ENCODE data around the gene SASH1. TPM values are rescaled to one million over a fixed set of nuclear protein-coding genes. Genes with fewer than 3 reads are reported as not detected.
A peak's percentile ranks its signal among the peaks of the same experiment; 100 is the strongest.

Gene SASH1
- total RNA-seq, 6 donors from 2014 or later: 59.3 to 131 (median 79.2) TPM

DNA sequence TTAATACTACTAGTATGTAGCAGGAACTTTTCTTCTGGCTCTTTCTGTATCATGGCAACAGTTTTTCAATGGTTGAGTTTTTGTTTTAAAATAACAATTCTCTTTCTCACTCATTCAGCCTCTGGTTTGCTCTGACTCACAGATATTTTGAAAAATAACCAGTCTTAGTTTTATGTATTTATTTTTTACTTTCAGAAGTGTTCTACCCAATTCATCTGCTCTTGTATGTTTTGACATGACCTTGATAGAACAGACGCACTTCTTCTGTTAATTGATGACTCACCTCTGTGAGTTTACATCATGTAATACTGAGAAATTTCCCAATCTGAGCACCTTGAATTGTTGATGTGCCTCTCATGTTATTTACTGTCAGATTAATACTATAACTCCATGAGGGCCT lies 178.9 kb downstream of the SASH1 start:
- H3K9me3 ChIP-seq: no peaks in the 10 kb centered on the region
- H3K27me3 ChIP-seq: no peaks in the 10 kb centered on the region
- H3K4me1 ChIP-seq: peaks cover 0 to 3% (median 0%) of the 10 kb centered on the region in 4 donors
- DNase-seq (no peak), ATAC-seq (ENCODE audit: low FRiP score in 2 of 2) (no peak)
- no peak for TF ChIP-seq POLR2A (IDR thresholded peaks at IDR 0.05)
- no peak for TF ChIP-seq POLR2AphosphoS5 (IDR thresholded peaks at IDR 0.05)
- no peak for TF ChIP-seq EP300 (IDR thresholded peaks at IDR 0.05)
- TF ChIP-seq, protein P1, sequence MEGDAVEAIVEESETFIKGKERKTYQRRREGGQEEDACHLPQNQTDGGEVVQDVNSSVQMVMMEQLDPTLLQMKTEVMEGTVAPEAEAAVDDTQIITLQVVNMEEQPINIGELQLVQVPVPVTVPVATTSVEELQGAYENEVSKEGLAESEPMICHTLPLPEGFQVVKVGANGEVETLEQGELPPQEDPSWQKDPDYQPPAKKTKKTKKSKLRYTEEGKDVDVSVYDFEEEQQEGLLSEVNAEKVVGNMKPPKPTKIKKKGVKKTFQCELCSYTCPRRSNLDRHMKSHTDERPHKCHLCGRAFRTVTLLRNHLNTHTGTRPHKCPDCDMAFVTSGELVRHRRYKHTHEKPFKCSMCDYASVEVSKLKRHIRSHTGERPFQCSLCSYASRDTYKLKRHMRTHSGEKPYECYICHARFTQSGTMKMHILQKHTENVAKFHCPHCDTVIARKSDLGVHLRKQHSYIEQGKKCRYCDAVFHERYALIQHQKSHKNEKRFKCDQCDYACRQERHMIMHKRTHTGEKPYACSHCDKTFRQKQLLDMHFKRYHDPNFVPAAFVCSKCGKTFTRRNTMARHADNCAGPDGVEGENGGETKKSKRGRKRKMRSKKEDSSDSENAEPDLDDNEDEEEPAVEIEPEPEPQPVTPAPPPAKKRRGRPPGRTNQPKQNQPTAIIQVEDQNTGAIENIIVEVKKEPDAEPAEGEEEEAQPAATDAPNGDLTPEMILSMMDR (IDR thresholded peaks at IDR 0.05): no peak
- WGBS, 2 donors: 33 to 39% methylated on average over 1 of the region's 1 CpG
- H3K36me3 ChIP-seq: peaks cover 0 to 85% (median 33%) of the 10 kb centered on the region in 4 donors
- no peak overlapping the region for H3K4me3 ChIP-seq
- H3K27ac ChIP-seq: peak overlapping the region in 3 of 4 donors; percentile 22 to 59 (median 25)

DNA sequence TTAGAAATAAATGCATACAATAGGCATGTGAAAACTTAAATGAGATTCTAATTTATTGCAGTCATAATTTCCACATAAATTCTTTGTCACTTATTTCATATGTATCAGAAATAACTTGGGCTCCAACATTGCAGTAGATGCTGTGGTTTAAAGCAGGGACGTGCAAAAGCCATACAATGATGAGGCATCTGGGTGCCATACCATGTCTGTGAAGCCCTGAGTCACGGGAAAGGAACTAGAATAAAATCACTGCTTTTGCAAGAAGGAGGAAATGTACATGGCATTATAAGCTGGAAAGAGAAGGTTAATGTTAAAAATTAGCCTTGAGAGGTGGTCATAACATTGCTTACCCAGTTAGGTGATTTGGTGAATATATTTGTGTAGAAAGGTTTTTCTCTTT lies 180.4 kb downstream of the SASH1 start:
- 83 to 87% methylated on average over 2 of the region's 2 CpGs for WGBS, 2 donors
- no peak for DNase-seq
- no peak overlapping the region for H3K27ac ChIP-seq
- no peak for ATAC-seq (ENCODE audit: low FRiP score in 2 of 2)
- no peak for TF ChIP-seq POLR2A (IDR thresholded peaks at IDR 0.05)
- no peak for TF ChIP-seq EP300 (IDR thresholded peaks at IDR 0.05)
- TF ChIP-seq POLR2AphosphoS5 (IDR thresholded peaks at IDR 0.05): no peak
- TF ChIP-seq, protein P1 (IDR thresholded peaks at IDR 0.05): no peak
- peaks cover 0 to 3% (median 0%) of the 10 kb centered on the region in 4 donors for H3K4me1 ChIP-seq
- no peak overlapping the region for H3K4me3 ChIP-seq
- H3K36me3 ChIP-seq: peaks cover 0 to 85% (median 35%) of the 10 kb centered on the region in 4 donors
- no peaks in the 10 kb centered on the region for H3K27me3 ChIP-seq
- no peaks in the 10 kb centered on the region for H3K9me3 ChIP-seq

DNA sequence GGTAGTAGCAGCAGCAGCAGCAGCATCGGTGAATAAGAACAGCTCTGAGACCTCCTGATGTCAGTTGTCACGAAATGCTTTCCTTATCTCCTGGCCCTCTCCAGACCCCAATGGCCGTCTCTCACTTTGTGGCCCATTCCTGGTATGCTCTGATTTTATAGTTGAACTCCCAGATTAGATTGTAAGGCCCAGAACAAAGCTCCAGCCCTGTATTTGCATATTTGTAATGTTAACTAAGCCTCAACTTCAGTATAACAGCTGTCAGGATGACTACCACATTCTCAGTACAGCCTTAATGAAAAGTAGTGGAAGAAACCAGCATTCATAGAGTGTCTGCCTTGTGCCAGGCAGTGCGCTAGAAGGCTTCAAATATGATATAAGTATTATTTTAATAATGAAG lies 180.9 kb downstream of the SASH1 start:
- Histone ChIP-seq H3K27me3 (no peaks in the 10 kb centered on the region), H3K9me3 (no peaks in the 10 kb centered on the region), H3K27ac (no peak overlapping the region), H3K4me1 (peaks cover 0 to 3% (median 0%) of the 10 kb centered on the region in 4 donors), H3K4me3 (no peak overlapping the region), H3K36me3 (peaks cover 0 to 86% (median 37%) of the 10 kb centered on the region in 4 donors)
- TF ChIP-seq POLR2AphosphoS5 (IDR thresholded peaks at IDR 0.05): no peak
- no peak for TF ChIP-seq POLR2A (IDR thresholded peaks at IDR 0.05)
- TF ChIP-seq, protein P1 (IDR thresholded peaks at IDR 0.05): no peak
- TF ChIP-seq EP300 (IDR thresholded peaks at IDR 0.05): no peak
- WGBS, 2 donors: 77 to 90% methylated on average over 4 of the region's 4 CpGs
- DNase-seq: no peak
- ATAC-seq (ENCODE audit: low FRiP score in 2 of 2): no peak

GRCh38 chr6:148524471-148524882 lies 181.8 kb downstream of the SASH1 start:
- H3K4me1 ChIP-seq: peaks cover 0 to 5% (median 0%) of the 10 kb centered on the region in 4 donors
- 54 to 56% methylated on average over 7 of the region's 7 CpGs for WGBS, 2 donors
- peak in 1 of 2 donors; percentile 61 for ATAC-seq (ENCODE audit: low FRiP score in 2 of 2)
- TF ChIP-seq, protein P1 (IDR thresholded peaks at IDR 0.05): no peak
- TF ChIP-seq POLR2A (IDR thresholded peaks at IDR 0.05) (no peak), POLR2AphosphoS5 (IDR thresholded peaks at IDR 0.05) (no peak), EP300 (IDR thresholded peaks at IDR 0.05) (no peak)
- H3K27ac ChIP-seq: peak overlapping the region; percentile 31 to 74 (median 52)
- no peaks in the 10 kb centered on the region for H3K27me3 ChIP-seq
- no peak overlapping the region for H3K4me3 ChIP-seq
- DNase-seq: no peak
- no peaks in the 10 kb centered on the region for H3K9me3 ChIP-seq
- peaks cover 0 to 86% (median 41%) of the 10 kb centered on the region in 4 donors for H3K36me3 ChIP-seq

DNA sequence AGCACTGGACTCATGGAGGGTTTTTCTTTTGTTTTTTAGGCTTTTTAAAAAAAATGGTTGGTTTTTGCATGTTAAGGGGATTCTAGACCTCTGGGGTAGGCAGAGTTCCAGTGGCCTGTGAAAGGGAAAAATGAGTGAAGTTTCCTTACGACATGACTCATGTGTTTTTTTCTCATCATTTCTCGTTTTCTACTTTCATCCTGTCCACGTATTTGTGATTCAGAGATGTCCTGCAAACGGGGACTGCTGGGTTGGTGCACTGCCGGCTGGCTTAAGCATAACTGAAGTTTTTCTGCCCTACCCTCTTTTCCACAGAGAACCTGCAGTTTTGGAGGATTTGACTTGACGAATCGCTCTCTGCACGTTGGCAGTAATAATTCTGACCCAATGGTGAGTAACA lies 182.3 kb downstream of the SASH1 start:
- ATAC-seq (ENCODE audit: low FRiP score in 2 of 2): peak in 1 of 2 donors; percentile 58
- H3K4me3 ChIP-seq: no peak overlapping the region
- 80 to 82% methylated on average over 8 of the region's 8 CpGs for WGBS, 2 donors

More for the DNA sequence above, 182.3 kb downstream of the SASH1 start:
- Histone ChIP-seq H3K9me3 (no peaks in the 10 kb centered on the region), H3K36me3 (peaks cover 0 to 83% (median 36%) of the 10 kb centered on the region in 4 donors), H3K27me3 (no peaks in the 10 kb centered on the region), H3K27ac (peak overlapping the region; percentile 31 to 74 (median 52)), H3K4me1 (peaks cover 0 to 8% (median under 1%) of the 10 kb centered on the region in 4 donors)
- TF ChIP-seq POLR2A (IDR thresholded peaks at IDR 0.05) (no peak), POLR2AphosphoS5 (IDR thresholded peaks at IDR 0.05) (no peak), EP300 (IDR thresholded peaks at IDR 0.05) (no peak)
- TF ChIP-seq, protein P1 (IDR thresholded peaks at IDR 0.05): no peak
- no peak for DNase-seq
